ENCODE data around the gene ZNF664. TPM values are rescaled to one million over a fixed set of nuclear protein-coding genes. Genes with fewer than 3 reads are reported as not detected.

The ZNF664 gene
- total RNA-seq, 1 donor from 2014 or later: 27.7 TPM

DNA sequence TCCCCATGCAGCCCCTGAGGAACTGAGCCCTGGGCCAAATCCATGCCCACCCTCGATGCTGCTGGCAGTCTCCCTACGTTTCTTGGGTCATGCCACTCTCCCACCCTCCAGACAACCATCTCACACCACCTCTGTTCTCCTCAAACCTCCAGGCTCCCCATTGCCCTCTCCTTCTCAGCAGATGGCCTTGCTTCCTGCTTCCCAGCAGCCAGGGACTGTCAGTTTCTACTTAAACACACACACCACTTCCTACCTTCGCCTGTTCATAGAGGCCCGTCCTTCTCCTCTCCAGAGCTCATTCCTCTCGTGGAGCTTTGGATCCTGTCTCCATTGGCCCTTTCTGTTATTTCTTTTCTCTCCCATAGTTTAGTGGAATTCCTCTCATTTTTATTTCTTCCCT lies 27.1 kb downstream of the ZNF664 start:
- H3K9me3 ChIP-seq: no peaks in the 10 kb centered on the region
- intact Hi-C loops (cut with DNase I): no loop called here
- TF ChIP-seq, protein P1, sequence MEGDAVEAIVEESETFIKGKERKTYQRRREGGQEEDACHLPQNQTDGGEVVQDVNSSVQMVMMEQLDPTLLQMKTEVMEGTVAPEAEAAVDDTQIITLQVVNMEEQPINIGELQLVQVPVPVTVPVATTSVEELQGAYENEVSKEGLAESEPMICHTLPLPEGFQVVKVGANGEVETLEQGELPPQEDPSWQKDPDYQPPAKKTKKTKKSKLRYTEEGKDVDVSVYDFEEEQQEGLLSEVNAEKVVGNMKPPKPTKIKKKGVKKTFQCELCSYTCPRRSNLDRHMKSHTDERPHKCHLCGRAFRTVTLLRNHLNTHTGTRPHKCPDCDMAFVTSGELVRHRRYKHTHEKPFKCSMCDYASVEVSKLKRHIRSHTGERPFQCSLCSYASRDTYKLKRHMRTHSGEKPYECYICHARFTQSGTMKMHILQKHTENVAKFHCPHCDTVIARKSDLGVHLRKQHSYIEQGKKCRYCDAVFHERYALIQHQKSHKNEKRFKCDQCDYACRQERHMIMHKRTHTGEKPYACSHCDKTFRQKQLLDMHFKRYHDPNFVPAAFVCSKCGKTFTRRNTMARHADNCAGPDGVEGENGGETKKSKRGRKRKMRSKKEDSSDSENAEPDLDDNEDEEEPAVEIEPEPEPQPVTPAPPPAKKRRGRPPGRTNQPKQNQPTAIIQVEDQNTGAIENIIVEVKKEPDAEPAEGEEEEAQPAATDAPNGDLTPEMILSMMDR (IDR thresholded peaks at IDR 0.05): no peak
- no peak for DNase-seq (ENCODE audit: low spot score in 2 of 2)
- H3K4me3 ChIP-seq: no peak overlapping the region
- H3K4me1 ChIP-seq: no peaks in the 10 kb centered on the region
- peaks cover 15 to 17% of the 10 kb centered on the region in 2 donors for H3K36me3 ChIP-seq
- H3K27me3 ChIP-seq: no peaks in the 10 kb centered on the region
- no peak overlapping the region for H3K27ac ChIP-seq

DNA sequence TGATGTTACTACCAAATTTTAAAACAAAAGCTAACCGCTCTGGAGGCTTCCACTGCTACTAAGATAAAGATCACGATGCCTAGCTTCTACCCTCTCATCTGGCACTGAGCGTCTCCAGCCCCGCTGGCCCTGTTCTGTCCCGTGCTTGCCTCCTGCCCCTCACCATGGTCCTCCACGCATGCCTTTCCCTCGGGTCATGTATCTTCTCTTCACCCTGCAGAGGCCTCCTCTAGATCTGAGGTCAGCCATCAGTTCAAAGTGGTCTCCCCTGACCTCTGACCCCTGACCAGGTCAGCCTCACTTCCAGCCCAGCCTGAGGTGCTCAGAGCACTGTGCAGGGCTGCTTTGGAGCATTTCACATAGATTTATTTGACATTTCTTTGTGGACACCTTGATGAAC lies 28.3 kb downstream of the ZNF664 start:
- intact Hi-C loops (cut with DNase I): no loop called here
- Histone ChIP-seq H3K36me3 (peaks cover 15 to 17% of the 10 kb centered on the region in 2 donors), H3K27ac (no peak overlapping the region), H3K4me1 (no peaks in the 10 kb centered on the region), H3K9me3 (no peaks in the 10 kb centered on the region), H3K27me3 (no peaks in the 10 kb centered on the region), H3K4me3 (no peak overlapping the region)
- TF ChIP-seq, protein P1 (IDR thresholded peaks at IDR 0.05): no peak
- DNase-seq (ENCODE audit: low spot score in 2 of 2): no peak

DNA sequence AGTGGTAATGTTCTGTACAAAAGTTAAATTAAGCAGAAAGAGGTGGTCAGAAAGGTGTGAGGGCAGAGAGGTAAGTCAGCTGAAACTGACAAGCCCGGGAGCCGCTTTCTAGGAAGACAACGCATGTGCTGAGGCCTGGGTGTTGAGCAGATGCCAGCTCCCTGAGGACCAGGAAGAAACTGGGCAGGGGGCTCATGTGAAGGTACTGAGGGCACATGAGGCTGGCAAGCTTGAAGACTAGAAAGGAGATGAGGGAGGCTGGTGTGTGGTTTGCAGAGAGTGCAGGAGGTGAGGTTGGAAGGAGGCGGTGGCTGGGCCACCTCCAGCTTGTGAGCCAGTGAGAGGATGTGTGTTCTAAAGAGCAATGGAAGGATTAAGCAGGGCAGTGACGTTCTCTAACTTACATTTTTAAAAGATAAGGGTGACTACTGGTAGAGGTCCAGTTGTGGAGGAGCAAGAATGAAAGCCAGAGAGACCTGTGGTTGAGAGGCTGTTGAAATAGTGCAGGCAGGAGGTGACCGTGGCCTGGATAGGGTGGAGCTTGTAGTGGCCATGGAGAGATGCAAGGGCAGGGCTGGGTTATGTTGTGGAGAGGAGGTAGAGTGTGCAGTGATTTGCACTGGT lies 29.1 kb downstream of the ZNF664 start:
- Histone ChIP-seq H3K27me3 (no peaks in the 10 kb centered on the region), H3K27ac (no peak overlapping the region), H3K9me3 (no peaks in the 10 kb centered on the region), H3K36me3 (peaks cover 15 to 17% of the 10 kb centered on the region in 2 donors), H3K4me1 (no peaks in the 10 kb centered on the region), H3K4me3 (no peak overlapping the region)
- intact Hi-C loops (cut with DNase I): no loop called here
- TF ChIP-seq, protein P1 (IDR thresholded peaks at IDR 0.05): no peak
- DNase-seq (ENCODE audit: low spot score in 2 of 2): no peak

DNA sequence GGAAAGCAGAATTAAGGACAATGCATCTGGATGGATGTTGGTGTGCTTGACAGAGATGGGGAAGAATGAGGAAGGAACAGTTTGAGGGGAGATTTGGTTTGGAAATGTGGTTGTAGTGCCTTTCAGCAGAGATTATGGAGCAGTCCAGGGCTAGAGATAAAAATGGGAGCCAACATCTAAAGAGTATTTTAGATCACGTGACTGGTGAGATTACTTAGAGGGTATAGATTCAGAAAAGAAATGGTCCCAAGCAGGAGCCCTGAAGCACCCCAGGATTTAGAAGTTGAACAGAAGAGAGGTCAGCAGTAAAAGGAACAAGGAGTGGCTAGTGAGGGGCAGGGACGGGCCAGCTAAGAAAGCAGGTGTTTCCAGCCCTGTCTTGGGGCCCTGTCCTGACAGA lies 29.6 kb downstream of the ZNF664 start:
- Histone ChIP-seq H3K4me1 (no peaks in the 10 kb centered on the region), H3K36me3 (peaks cover 15 to 22% of the 10 kb centered on the region in 2 donors), H3K27me3 (no peaks in the 10 kb centered on the region), H3K27ac (no peak overlapping the region), H3K4me3 (no peak overlapping the region), H3K9me3 (no peaks in the 10 kb centered on the region)
- TF ChIP-seq, protein P1 (IDR thresholded peaks at IDR 0.05): no peak
- intact Hi-C loops (cut with DNase I): no loop called here
- DNase-seq (ENCODE audit: low spot score in 2 of 2): no peak

DNA sequence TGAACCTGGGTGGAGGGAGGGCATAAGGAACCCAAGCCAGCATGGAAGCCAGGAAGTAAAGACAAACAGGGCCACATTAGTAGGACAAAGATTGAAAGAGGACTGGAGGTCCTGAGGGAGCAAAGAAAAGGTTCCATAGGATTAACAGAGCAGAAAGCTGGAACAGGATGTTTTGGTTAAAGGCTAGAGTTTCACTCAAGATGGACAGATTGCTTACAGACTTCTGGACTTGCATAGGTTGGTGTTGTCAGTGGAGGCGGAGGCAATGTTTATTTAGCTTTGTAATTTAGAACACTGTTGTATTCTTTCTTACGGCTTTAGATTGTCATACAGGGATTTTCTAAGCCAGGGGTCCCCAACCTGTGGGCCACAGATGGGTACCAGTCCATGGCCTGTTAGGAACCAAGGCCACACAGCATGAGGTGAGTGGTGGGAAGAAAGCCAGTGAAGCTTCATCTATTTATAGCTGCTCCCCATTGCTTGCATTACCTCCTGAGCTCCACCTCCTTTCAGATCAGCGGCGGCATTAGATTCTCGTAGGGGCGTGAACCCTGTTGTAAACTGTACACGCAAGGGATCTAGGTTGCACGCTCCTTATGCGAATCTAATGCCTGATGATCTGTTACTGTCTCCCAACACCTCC lies 31.3 kb downstream of the ZNF664 start:
- Histone ChIP-seq H3K27me3 (no peaks in the 10 kb centered on the region), H3K9me3 (no peaks in the 10 kb centered on the region), H3K4me1 (no peaks in the 10 kb centered on the region), H3K36me3 (peaks cover 9 to 26% of the 10 kb centered on the region in 2 donors), H3K4me3 (no peak overlapping the region), H3K27ac (no peak overlapping the region)
- DNase-seq (ENCODE audit: low spot score in 2 of 2): no peak
- intact Hi-C loops (cut with DNase I): no loop called here
- TF ChIP-seq, protein P1 (IDR thresholded peaks at IDR 0.05): no peak

All from ascending aorta (tissue), 2 donors.